DND-41 (cell line): ENCODE results near the gene ACOXL.
A peak's percentile ranks its signal among the peaks of the same experiment; 100 is the strongest.

ENCODE experiments used
- ATAC-seq: fragments of 200-7000 bp; cut with Tn5 transposase; 3 replicates; pipeline ENCODE4 v1.9.1; 2021; ENCODE audit warnings: low read depth; ENCODE audit not compliant: insufficient read depth
- DNase-seq: peaks from one replicate; pipeline ENCODE4 v3.0.0-alpha.2; 2020
- H2AFZ ChIP-seq: 2 replicates; pipeline ENCODE4 v1.6.0; 2012; ENCODE audit warnings: low read depth, low read length
- H3K27ac ChIP-seq: 2 replicates; pipeline ENCODE4 v1.5.1; 2012; ENCODE audit warnings: low read length, inconsistent platforms
- H3K27me3 ChIP-seq: fragments of 200-600 bp; sonication (generic); 2 replicates; pipeline ENCODE4 v1.6.0; 2012; ENCODE audit warnings: low read length, mild to moderate bottlenecking, inconsistent platforms; ENCODE audit not compliant: insufficient read depth, poor library complexity
- H3K36me3 ChIP-seq: 2 replicates; pipeline ENCODE4 v1.5.1; 2012; ENCODE audit warnings: low read length, inconsistent platforms; ENCODE audit not compliant: insufficient read depth
- H3K4me1 ChIP-seq: 2 replicates; pipeline ENCODE4 v1.5.1; 2012; ENCODE audit warnings: mild to moderate bottlenecking, low read length; ENCODE audit not compliant: insufficient read depth
- H3K4me2 ChIP-seq: 2 replicates; pipeline ENCODE4 v1.6.0; 2012; ENCODE audit warnings: mild to moderate bottlenecking, moderate library complexity, low read length, inconsistent platforms; ENCODE audit not compliant: insufficient read depth
- H3K4me3 ChIP-seq, 2 experiments: fragments of 200-600 bp in 1 of 2; shearing (Covaris generic) in 1 of 2; 2 replicates each; pipeline ENCODE4 v1.5.1; 2012 to 2016; ENCODE audit warnings: inconsistent platforms in 2 of 2, low read length in 2 of 2, mild to moderate bottlenecking in 2 of 2, low read depth in 1 of 2, moderate library complexity in 1 of 2
- H3K79me2 ChIP-seq: 2 replicates; pipeline ENCODE4 v1.6.0; 2012; ENCODE audit warnings: low read length, inconsistent platforms; ENCODE audit not compliant: insufficient read depth
- H3K9ac ChIP-seq: 2 replicates; pipeline ENCODE4 v1.6.0; 2012; ENCODE audit warnings: low read depth, mild to moderate bottlenecking, inconsistent platforms, low read length, moderate library complexity
- H3K9me3 ChIP-seq: 2 replicates; pipeline ENCODE4 v1.5.1; 2012; ENCODE audit warnings: low read length, moderate library complexity, mild to moderate bottlenecking, inconsistent platforms; ENCODE audit not compliant: insufficient read depth, severe bottlenecking
- H4K20me1 ChIP-seq: 2 replicates; pipeline ENCODE4 v1.6.0; 2012; ENCODE audit warnings: low read length; ENCODE audit not compliant: insufficient read depth
- EZH2 ChIP-seq: IDR thresholded peaks from 3 replicates; pipeline ENCODE4 v1.6.1; 2012; ENCODE audit warnings: borderline replicate concordance, low read depth, mild to moderate bottlenecking, moderate library complexity, low read length, inconsistent platforms; ENCODE audit not compliant: severe bottlenecking
- TF ChIP-seq, protein P1 (sequence below): IDR thresholded peaks from 2 replicates; pipeline ENCODE4 v1.5.1; 2012; ENCODE audit warnings: borderline replicate concordance, low read length, moderate library complexity, mild to moderate bottlenecking; ENCODE audit not compliant: poor library complexity, severe bottlenecking; ENCODE audit errors: extremely low read depth

The ACOXL gene

GRCh38 chr2:110860630-110861029 is 128.3 kb downstream of the ACOXL start:
- TF ChIP-seq, protein P1, sequence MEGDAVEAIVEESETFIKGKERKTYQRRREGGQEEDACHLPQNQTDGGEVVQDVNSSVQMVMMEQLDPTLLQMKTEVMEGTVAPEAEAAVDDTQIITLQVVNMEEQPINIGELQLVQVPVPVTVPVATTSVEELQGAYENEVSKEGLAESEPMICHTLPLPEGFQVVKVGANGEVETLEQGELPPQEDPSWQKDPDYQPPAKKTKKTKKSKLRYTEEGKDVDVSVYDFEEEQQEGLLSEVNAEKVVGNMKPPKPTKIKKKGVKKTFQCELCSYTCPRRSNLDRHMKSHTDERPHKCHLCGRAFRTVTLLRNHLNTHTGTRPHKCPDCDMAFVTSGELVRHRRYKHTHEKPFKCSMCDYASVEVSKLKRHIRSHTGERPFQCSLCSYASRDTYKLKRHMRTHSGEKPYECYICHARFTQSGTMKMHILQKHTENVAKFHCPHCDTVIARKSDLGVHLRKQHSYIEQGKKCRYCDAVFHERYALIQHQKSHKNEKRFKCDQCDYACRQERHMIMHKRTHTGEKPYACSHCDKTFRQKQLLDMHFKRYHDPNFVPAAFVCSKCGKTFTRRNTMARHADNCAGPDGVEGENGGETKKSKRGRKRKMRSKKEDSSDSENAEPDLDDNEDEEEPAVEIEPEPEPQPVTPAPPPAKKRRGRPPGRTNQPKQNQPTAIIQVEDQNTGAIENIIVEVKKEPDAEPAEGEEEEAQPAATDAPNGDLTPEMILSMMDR, result peak; percentile 23
- TF ChIP-seq EZH2, result no peak
- ATAC-seq (peak; percentile 60), DNase-seq (peak; percentile 81)
- Histone ChIP-seq H3K9me3 (no peaks in the 10 kb centered on the region), H3K4me2 (peak overlapping the region; percentile 70), H3K79me2 (no peaks in the 10 kb centered on the region), H4K20me1 (no peaks in the 10 kb centered on the region), H3K4me1 (peaks cover 80% of the 10 kb centered on the region), H2AFZ (peak overlapping the region; percentile 58), H3K4me3 (peak overlapping the region in 1 of 2 experiments; percentile 8; a peak in 2 of 4 replicates), H3K27me3 (no peaks in the 10 kb centered on the region), H3K27ac (peak overlapping the region; percentile 94), H3K36me3 (no peaks in the 10 kb centered on the region), H3K9ac (peak overlapping the region; percentile 60)

GRCh38 chr2:110861616-110862260 is 129.4 kb downstream of the ACOXL start:
- DNase-seq, result no peak

DNA sequence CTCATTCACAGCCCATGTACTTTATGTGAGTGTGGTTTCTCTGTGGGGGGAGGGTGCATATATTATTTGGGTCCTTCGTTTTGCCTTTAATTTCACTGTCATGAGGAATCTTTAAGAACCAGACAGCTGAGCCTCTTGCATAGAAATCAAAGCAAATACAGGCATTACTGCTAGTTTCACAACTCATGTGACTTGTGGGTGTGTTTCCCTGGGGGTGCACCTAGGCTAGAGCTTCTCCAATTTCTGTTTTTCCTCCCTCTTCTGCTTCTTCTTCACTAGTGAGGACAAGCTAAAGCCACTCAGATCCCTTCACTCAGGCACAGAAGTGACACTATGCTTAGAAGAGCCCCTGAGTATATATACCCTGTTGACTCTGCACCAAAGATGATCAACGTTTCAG is 131.4 kb downstream of the ACOXL start:
- Histone ChIP-seq H3K4me2 (no peak overlapping the region), H3K79me2 (no peaks in the 10 kb centered on the region), H3K4me3 (no peak overlapping the region), H4K20me1 (no peaks in the 10 kb centered on the region), H3K9ac (no peak overlapping the region), H3K27me3 (no peaks in the 10 kb centered on the region), H3K4me1 (peaks cover 56% of the 10 kb centered on the region), H3K36me3 (no peaks in the 10 kb centered on the region), H2AFZ (no peak overlapping the region), H3K9me3 (no peaks in the 10 kb centered on the region), H3K27ac (peak overlapping the region; percentile 32; the same call in 1 of the 2 replicates)
- no peak for ATAC-seq
- DNase-seq, result no peak
- TF ChIP-seq, protein P1, result no peak
- no peak for TF ChIP-seq EZH2

More at GRCh38 chr2:110861616-110862260, 129.4 kb downstream of the ACOXL start:
- no peak overlapping the region for H3K4me2 ChIP-seq
- no peaks in the 10 kb centered on the region for H3K27me3 ChIP-seq
- H3K79me2 ChIP-seq, result no peaks in the 10 kb centered on the region
- H3K4me3 ChIP-seq, result no peak overlapping the region
- peaks cover 74% of the 10 kb centered on the region for H3K4me1 ChIP-seq
- no peak overlapping the region for H2AFZ ChIP-seq
- no peaks in the 10 kb centered on the region for H3K36me3 ChIP-seq
- no peaks in the 10 kb centered on the region for H4K20me1 ChIP-seq
- H3K27ac ChIP-seq, result peak overlapping the region; percentile 94
- H3K9me3 ChIP-seq, result no peaks in the 10 kb centered on the region
- TF ChIP-seq EZH2, result no peak
- TF ChIP-seq, protein P1, result no peak
- H3K9ac ChIP-seq, result no peak overlapping the region
- no peak for ATAC-seq

DNA sequence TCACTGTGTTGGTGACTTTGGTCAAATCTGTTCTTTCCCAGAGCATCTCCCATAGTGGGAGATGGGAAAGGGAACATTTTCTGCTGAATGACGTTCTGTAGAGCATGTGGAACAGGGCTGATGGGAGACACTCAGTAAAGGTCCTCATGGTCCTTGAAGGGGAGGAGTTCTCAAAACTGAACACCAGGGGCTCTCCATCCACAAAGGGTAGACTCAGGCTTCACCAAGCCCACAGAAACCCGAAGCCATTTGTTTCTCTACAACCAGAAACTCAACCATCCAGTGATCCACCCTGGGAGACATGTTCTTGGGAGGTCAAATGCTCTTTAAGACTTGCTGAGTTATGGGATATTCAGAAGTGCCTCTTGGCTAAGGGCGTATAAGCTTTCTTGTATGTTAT is 131.8 kb downstream of the ACOXL start:
- no peak overlapping the region for H3K4me2 ChIP-seq
- H3K27me3 ChIP-seq, result no peaks in the 10 kb centered on the region
- no peak overlapping the region for H3K9ac ChIP-seq
- H2AFZ ChIP-seq, result no peak overlapping the region
- ATAC-seq (no peak), DNase-seq (no peak)
- peak overlapping the region; percentile 13; the same call in 1 of the 2 replicates for H3K27ac ChIP-seq
- no peaks in the 10 kb centered on the region for H3K36me3 ChIP-seq
- no peaks in the 10 kb centered on the region for H3K9me3 ChIP-seq
- H4K20me1 ChIP-seq, result no peaks in the 10 kb centered on the region
- no peaks in the 10 kb centered on the region for H3K79me2 ChIP-seq
- H3K4me3 ChIP-seq, result no peak overlapping the region
- TF ChIP-seq, protein P1, result no peak
- TF ChIP-seq EZH2, result no peak
- peaks cover 52% of the 10 kb centered on the region for H3K4me1 ChIP-seq
